ENCODE data around the gene HOXD10.

The HOXD10 gene

GRCh38 chr2:176096243-176096985 lies 20.2 kb upstream of the HOXD10 start:
- no peak for DNase-seq (ENCODE audit: low read depth)

GRCh38 chr2:176096986-176097819 lies 19.4 kb upstream of the HOXD10 start:
- DNase-seq (ENCODE audit: low read depth), result peak; percentile 51

GRCh38 chr2:176097820-176098365 lies 18.7 kb upstream of the HOXD10 start:
- no peak for DNase-seq (ENCODE audit: low read depth)

- DNase-seq (ENCODE audit: low read depth), result no peak
Observed at GRCh38 chr2:176098366-176099158, 18.0 kb upstream of the HOXD10 start.

- DNase-seq (ENCODE audit: low read depth), result no peak
Observed at GRCh38 chr2:176099159-176099727, 17.3 kb upstream of the HOXD10 start.

- DNase-seq (ENCODE audit: low read depth), result no peak
Observed at GRCh38 chr2:176099728-176100546, 16.6 kb upstream of the HOXD10 start, which contains the start of gene HOXD12. HOXD12 (plus strand) TSS chr2:176099795; CDS start chr2:176099802, 7 bp downstream.

GRCh38 chr2:176100547-176101140 lies 15.9 kb upstream of the HOXD10 start:
- DNase-seq (ENCODE audit: low read depth), result no peak

- no peak for DNase-seq (ENCODE audit: low read depth)
Observed at GRCh38 chr2:176101216-176101830, 15.3 kb upstream of the HOXD10 start.

DNA sequence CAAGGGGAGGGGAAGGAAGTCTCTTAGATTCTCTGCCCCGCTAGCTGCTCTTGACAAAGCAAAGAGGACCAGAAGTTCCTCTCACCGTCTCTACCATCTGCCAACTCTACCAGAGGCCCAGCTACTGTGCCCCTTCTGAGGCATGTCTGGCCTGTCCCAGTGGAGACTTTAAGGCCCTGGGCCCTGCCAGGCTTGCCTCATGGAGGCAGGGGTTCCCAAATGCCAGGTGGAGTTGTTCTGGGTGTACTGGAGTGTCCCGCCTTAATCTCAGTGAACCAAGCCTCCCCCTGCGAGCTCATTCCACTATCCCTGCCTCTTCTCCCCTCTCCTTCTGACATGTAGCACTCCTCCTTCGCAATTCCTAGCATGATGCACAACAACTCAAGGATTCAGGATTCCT lies 14.7 kb upstream of the HOXD10 start:
- no peak for DNase-seq (ENCODE audit: low read depth)

- no peak for DNase-seq (ENCODE audit: low read depth)
Observed at GRCh38 chr2:176102309-176102866, 14.2 kb upstream of the HOXD10 start.

- DNase-seq (ENCODE audit: low read depth), result no peak
Observed at GRCh38 chr2:176103194-176103593, 13.4 kb upstream of the HOXD10 start.

DNA sequence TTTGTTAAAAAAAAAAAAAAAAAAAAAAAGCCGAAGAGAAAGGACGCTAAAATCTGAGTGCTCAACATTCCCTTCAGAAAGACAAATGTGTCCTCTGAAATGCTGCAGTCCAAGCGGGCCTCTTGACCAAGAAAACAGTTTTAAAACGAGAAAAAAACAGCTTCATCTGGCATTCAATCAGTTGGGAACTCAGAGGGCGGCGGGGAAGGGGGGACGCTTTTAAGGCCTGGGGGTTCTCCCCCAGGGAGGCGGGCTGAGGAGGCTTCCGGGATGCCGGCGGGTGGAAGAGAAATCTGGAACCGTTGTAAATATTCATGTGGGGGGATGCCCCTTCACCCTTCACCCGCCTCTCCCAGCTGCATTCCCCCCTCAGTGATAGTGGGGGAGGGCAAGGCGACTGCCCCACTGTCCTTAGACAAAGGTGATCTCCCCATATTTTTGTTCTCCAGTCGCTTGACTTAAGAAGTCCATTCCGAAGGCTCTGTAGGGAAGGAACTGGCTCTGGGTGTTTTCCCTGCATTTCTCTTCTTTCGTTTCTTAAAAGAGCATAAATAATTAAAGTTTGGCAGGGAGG lies 12.7 kb upstream of the HOXD10 start:
- DNase-seq (ENCODE audit: low read depth), result no peak

- DNase-seq (ENCODE audit: low read depth), result no peak
Observed at GRCh38 chr2:176104316-176105077, 12.1 kb upstream of the HOXD10 start.

- DNase-seq (ENCODE audit: low read depth), result no peak
Observed at GRCh38 chr2:176105078-176105729, 11.4 kb upstream of the HOXD10 start.

DNA sequence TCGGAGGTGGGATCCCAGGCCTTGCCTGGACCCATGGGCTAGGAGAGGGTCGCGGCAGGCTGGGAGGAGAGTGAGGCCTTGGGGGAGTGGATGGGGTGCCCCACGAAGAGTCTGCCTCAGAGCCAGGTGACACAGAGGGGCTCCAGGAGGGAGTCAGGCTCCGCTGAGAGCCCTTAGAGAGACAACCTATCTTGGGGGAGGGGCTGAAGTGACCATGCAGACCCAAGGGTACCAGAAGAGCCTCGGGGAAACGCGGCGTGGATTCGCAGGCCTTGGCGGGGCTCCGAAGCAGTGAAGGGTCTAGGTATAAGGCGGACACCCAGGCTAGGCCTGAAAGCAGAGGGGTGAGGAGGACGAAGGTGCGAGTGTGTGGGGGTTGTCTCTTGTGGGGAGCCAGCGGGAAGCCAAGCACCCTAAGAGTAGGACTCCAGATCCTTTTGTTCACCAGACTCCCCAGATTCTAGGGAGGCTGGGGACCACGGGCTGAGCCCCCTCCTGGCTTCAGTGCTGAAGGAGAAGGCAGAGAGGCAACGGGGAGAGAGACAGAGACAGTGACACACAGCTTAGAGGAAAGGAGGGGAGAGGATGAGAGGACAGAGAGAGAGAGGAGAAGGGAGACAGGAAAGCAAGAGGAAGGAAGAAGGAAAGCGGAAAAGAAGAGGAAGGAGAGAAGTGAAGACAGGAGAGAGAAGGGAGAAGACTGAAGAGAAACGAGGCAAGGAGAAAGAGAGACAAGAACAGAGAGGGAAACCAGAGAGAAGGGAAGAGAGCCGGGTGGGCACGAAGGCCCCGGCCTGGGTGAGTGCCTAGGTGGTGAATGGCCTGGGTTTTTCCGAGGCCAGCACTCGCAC lies 10.6 kb upstream of the HOXD10 start:
- DNase-seq (ENCODE audit: low read depth), result no peak

DNA sequence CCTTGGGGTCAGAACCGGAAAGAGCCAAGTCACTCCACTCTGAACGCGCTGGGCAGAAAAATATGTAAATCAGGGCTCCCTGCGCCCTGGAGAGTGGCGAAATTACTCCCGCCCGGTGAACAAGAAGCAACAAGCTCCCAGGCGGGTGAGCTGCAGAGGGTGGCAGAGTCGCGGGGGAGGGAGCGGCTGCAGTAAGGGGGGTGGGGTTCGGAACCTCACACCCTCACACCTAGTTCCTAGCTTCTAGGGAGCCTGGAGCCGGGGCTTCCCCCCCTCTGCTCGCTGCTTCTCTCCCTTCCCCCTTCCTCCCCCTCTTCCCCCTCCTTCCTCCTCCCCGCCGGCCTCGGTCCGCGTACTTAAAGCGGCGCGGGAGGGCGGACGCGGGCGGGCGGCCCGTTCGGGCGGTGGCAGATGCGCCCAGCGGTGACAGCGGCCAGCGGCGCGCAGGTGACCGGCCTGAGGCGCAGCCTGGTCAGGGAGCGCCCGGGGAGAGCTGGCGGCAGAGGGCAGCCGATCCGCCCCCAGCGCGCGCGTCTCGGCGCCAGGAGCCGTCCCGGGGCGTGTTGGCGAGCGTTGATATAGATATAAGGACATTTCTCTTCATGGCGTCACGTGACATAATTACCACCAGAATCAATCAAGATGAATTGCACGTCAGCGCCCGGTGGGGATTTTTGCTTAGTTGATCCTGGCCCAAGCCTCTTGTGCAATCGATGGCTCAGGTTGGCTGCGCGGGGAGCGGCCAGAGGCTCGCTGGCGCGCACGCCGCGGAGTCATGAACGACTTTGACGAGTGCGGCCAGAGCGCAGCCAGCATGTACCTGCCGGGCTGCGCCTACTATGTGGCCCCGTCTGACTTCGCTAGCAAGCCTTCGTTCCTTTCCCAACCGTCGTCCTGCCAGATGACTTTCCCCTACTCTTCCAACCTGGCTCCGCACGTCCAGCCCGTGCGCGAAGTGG lies 9.7 kb upstream of the HOXD10 start, which contains the start of gene HOXD11:
Gene HOXD11 (plus strand): TSS at position 700 of the 959 bp plus-strand sequence. CDS start 76 bp downstream, at position 776.
- DNase-seq (ENCODE audit: low read depth), result no peak
